ENCODE results near the gene HPDL.
"Not testable (repeated sequence)": the region's sequence is repeated elsewhere in the genome, so short reads cannot be mapped to it uniquely, and the experiment has no call there.

HPDL gene

DNA sequence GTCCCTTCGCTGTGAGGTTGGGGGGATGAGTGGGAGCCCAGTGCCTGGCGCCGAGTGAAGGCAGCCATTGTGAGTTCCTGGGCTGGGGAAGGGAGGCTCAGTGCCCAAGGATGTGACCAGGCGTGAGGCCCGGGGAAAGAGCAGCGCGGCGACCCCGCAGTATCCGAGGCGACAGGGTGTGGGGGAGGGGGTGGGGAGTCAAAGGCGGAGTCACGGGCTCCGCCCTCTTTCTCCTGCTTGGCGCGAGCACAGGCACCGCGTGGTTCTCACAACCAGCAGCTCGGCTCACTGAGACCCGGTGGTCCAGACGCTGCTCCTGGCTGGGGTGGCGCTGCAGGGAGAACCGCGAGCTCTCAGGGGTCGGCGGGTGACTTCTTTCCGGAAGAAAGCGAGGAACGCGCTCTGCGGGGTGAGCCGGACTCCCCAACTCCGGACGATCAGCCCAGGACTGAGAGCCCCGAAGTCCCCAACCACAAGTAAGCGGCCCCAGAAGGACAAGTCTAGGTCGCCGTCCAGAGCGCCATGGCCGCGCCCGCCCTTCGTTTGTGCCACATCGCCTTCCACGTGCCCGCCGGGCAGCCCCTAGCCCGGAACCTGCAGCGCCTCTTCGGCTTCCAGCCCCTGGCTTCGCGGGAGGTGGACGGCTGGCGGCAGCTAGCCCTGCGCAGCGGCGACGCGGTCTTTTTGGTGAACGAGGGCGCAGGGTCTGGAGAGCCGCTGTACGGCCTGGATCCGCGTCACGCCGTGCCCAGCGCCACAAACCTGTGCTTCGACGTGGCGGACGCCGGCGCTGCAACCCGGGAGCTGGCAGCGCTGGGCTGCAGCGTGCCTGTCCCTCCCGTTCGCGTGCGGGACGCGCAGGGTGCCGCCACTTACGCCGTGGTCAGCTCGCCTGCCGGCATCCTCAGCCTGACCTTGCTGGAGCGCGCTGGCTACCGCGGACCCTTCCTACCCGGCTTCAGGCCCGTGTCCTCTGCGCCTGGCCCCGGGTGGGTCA lies at the start of gene HPDL:
Gene HPDL (plus strand): TSS at position 269 of the 997 bp plus-strand sequence. CDS start 254 bp downstream, at position 523.
- DNase-seq = peak in 1 of 2 donors; percentile 14

DNA sequence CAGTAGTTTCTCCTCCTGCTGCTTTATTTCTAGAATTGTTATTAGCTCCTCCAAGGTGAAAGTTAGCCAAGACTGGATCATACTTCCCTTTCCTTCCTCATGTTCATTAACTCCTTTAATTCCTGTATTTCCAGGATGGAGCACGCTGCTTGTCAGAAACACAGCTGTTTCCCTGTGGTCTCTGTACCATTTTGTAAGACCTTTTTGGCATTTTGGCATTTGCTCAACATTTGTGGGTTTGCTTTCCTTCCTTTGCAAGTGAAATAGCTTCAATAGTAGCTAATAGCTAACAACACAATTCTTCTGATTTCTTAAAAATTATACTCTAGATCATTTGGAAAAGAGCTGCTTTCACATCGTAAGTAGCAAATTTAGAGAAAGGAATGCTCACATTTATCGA lies 44.3 kb upstream of the HPDL start:
- DNase-seq = peak in 1 of 2 donors; percentile 11

DNA sequence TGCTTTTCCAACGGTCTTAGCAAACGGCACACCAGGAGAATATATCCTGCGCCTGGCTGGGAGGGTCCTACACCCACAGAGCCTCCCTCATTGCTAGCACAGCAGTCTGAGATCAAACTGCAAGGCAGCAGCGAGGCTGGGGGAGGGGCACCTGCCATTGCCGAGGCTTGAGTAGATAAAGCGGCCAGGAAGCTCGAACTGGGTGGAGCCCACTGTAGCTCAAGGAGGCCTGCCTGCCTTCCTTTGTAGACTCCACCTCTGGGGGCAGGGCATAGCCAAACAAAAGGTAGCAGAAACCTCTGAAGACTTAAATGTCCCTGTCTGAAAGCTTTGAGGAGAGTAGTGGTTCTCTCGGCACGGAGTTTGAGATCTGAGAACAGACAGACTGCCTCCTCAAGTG lies 41.8 kb upstream of the HPDL start:
- DNase-seq = not testable (repeated sequence)

DNA sequence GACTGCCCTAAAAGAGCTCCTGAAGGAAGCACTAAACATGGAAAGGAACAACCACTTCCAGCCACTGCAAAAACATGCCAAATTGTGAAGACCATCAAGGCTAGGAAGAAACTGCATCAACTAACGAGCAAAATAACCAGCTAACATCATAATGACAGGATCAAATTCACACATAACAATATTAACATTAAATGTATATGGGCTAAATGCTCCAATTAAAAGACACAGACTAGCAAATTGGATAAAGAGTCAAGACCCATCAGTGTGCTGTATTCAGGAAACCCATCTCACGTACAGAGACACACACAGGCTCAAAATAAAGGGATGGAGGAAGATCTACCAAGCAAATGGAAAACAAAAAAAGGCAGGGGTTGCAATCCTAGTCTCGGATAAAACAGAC lies 40.2 kb upstream of the HPDL start:
- not testable (repeated sequence) for DNase-seq

DNA sequence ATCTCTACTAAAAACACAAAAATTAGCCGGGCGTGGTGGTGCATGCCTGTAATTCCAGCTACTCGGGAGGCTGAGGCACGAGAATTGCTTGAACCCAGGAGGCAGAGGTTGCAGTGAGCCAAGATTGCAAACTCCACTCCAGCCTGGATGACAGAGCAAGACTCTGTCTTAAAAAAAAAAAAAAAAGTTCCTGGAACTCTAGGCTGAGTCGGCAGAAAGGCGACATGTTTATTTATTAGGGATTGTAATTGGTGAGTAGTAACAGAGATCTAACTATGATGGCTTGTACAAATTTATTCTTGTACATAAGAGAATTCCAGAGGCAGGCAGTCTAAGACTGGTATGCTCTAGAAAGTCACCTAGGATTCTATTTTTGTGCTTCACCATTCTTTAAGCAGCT lies 35.7 kb upstream of the HPDL start:
- DNase-seq = not testable (repeated sequence)

DNA sequence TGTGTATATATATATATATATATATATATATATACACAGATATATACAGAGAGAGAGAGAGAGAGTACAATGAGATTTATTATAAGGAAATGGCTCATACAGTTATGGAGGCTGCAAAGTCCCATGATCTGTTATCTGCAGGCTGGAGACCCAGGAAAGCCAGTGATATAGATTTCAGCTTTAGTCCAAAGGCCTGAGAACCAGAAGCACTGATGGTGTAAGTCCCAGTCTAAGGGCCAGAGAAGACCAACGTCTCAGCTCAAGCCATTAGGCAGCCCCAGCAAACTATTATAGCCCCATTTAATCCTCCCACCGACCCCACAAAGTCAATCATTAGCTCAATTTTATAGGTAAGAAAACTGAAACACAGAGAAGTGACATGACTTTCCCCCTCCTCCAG lies 35.0 kb upstream of the HPDL start:
- no peak for DNase-seq

DNA sequence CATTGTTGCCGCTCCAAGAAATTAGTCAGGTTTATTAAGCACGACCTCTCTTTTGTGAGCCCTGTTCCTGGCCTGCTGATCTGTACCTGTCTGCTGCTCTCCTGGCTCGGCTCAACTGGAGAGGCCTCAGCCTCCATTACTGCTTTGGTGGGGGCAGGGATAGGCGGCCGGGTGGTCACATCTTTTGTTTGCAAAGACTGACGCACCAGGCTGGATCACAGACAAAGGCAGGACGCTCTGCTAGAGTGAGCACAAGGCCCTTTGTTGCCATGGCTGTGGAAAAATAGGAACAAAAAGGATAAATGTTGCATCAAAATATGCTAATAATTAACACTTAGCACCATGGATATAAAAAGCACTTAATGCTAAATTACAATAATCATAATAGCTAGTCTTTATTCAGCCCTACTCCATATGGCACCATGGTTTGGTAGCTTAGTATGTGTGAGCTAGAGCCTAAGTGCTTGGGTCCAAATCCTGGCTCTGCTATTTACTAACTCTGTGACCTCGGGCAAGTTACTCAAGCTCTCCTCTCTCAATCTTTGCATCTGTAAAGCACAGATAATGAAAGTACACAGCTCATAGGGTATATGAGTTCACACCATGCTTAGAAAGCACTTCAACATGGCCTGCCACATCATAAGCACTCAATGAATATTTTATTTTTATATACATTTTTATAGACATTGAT lies 28.9 kb upstream of the HPDL start:
- no peak for DNase-seq

DNA sequence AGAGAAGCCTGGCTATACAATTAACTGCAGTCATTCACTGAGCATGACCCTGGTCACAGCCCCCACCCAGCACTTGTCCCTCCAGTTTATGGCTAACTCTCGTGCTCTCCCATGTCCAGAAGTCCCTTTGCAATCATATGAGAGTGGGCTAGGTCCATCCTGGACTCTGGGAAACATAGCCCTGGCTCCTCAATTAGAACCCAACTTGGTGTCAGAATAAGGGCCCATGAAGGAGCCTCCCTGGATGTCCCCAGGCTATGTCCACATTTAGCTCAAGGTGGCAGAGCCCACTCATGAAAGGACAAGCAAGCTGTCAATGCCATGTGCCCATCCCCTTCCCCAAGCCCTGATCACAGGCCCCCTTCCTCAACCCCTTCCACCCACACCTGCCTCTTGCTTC lies 27.4 kb upstream of the HPDL start:
- DNase-seq = no peak

DNA sequence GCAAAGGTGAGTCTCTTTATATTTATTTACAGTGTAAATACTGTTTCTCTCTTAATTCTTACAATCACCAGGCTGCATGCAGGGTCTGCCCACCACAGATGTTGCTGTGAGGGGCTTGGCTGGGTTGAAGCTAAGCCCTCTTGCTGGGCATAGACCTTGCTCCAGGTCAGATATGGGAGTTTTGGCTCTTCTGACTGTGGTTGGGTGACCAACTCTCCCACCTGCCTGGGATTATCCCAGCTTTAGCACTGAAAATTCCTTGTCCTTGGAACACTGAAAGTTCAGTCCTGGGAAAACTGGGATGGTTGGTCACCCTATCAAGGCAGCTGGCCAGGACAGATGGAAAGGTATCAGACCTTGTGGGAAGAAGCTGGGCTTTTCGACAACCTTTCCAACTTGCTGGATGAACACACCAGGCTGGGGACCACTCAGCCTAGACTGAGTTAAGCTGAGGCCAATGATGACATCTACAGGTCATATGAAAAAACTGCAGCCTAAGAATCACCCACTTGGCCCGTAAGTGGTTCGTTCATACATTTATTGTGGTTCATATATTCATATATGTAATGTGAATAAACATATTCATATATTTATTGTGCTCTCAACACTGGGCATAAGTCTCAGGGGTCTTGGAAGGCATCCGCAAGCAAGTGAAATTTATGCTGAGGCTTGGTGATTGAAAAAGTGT lies 26.6 kb upstream of the HPDL start:
- peak; percentile 48 to 77 for DNase-seq

DNA sequence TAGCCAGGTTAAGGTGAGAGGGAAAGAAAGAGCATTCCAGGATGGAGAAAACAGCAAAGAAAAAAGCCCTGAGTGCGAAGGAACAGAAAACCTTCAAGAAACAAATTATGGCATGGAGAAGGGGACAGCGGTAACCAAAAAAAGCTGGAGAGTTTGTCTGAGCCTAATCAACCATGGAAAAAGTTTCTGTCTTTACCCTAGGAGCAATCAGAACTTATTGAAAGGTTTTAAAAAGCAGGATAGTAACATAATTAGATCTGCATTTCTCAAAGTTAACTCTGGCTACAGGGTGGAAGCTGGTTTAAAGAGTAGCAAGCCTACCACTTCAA lies 26.1 kb upstream of the HPDL start:
- DNase-seq = no peak

DNA sequence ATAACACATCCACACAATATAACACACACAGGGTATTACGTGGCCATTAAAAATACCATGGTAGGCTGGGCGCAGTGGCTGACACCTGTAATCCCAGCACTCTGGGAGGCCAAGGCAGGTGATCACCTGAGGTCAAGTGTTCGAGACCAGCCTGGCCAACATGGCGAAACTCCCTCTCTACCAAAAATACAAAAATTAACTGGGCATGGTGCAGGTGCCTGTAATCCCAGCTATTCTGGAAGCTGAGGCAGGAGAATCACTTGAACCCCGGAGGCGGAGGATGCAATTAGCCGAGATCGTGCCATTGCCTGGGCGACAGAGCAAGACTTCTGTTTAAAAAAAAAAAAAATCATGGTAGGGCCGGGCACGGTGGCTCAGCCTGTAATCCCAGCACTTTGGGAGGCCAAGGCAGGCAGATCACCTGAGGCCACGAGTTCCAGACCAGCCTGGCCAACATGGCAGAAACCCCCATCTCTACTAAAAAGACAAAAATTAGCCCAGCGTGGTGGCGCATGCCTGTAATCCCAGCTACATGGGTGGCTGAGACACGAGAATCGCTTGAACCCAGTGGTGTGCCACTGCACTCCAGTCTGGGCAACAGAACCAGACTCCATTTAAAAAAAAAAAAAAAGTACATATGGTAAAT lies 24.1 kb upstream of the HPDL start:
- DNase-seq = no peak

DNA sequence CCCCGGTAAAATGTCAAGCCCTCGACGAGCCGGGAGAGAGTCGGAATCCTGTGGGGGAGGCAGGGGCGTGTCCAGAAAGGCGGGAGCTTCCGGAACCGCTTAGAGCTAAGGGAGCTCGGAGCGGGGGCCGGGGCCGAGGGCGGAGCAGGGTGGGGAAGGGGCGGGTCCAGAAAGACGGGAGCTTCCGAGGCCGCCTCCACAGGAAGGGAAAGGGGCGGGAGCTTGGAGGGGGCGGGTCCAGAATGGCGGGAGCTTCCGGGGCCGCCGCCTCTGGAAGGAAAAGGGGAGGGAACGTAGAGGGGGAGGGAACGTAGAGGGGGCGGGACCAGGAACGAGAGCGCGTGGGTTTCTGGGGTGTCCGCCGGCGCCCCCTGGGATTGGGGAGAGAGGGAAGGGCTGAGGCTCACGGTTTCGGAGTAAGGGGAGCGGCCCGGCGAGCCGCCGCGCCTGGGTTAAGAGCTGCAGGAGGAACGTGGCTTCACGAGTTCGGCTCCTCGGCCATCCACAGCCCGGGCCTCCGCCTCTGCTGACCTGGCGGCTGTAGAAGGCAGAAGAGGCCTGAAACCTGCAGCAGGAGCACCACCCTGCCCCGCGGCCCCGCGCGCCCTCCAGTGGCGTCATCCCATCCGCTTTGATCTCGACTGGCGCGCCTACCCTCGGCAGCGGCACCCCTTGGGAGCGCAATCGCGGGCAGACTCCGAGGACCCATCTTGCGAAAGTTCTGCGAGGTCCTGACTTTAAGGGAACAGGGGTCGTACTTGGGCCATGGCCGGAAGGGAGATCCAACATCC lies 23.0 kb upstream of the HPDL start:
- DNase-seq = peak; percentile 96 to 98

DNA sequence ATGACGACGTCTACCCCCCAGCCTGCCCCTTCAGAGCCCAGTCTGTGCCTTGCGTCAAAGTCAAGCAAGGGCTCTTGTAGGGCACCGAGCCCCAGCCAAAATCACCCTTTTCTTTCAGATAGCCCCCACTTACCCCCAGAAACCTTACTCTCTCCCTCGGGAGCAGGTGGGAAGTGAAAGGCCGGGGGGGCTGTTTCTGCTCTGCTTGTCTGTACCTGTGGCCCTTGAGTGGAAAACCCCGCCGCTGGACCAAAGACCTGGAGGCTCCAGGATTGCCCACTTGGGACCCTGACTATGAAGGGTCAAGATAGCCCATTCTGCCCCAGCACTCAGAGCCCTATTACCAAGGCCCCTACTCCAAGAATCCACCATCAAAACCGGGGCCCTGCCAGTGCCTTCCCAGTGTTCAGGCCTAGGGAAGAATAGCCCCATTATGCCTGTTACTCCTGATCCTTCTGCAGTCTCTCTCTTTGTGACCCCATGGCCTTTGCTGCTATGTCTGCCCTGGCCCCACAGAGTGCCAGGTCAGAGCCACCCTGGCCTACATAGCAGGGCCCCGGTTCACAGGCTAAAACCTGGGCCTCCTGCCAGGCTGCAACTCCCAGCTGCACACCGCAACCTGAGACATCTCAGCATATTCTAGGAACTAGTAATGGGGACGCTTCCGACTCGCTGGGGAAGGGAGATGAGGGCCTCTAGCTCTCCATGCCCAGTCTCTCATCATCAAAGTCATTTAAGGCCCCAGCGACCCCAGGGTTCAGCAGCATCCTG lies 22.2 kb upstream of the HPDL start:
- DNase-seq = no peak

DNA sequence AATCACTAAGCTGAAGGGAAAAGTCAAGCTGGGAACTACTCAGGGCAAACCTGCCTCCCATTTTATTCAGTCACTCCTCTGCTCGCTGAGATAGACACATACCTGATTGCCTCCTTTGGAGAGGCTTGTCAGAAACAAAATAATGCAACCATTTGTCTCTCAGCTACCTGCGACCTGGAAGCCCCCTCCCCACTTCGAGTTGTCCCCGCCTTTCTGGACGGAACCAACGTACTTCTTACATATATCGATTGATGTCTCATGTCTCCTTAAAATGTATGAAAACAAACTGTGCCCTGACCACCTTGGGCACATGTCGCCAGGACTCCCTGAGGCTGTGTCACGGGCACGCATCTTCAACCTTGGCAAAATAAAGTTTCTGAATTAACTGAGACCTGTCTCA lies 21.5 kb upstream of the HPDL start:
- DNase-seq = no peak

DNA sequence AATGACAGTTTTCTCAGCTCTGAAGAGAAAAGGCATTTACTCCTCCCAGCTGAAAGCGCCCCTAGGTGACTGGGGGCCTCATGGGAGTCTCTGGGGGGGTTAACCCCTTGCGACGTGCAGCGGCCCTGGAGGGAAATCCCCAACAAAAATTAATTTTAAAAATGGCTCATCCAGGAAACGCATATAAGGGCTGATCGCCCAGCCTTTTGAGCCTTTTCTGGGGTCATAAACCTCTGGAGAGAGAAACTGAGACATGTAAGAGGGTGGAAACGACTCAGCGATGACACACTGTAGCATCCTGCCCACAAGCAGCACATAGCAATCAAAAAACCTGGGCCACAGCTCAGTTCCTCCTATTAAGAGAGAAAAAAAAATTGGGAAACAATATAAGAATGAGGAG lies 20.4 kb upstream of the HPDL start:
- no peak for DNase-seq

DNA sequence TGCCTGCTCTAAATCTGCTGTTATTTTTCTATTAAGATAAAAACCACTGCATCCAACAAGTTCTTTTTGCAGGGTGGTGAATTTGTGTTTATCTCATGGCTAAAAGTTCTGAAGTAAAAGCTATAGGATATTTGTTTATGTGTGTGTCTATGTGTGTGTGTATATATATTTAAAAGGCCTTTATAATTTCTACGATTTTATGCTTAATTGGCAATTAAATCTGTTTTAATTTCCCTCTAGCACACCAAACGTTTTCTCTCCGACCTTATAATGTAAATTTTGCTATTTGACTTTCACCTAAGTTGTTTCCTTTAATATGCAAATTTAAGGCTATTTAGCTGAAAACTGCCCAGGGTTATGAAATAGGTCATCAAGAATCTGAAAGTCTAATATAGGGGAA lies 19.8 kb upstream of the HPDL start:
- no peak for DNase-seq

DNA sequence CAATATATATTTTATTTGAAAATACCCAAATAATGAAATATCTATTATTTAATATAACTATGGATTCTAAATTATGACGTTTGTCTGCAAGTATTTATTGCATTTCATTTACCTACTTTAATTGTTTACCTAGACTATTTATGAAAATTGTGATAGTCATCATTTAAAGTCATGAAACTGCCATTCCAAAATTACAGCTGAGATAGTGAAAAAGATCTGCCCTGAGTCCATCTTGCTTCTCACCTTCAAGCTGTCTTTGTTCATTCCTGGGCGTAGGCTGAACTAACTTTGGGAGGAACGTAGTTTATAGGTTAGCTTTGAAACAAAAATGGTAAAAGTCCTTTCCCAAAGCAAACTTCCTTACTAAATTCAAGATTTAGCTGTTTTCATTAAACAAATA lies 12.4 kb upstream of the HPDL start:
- no peak for DNase-seq

DNA sequence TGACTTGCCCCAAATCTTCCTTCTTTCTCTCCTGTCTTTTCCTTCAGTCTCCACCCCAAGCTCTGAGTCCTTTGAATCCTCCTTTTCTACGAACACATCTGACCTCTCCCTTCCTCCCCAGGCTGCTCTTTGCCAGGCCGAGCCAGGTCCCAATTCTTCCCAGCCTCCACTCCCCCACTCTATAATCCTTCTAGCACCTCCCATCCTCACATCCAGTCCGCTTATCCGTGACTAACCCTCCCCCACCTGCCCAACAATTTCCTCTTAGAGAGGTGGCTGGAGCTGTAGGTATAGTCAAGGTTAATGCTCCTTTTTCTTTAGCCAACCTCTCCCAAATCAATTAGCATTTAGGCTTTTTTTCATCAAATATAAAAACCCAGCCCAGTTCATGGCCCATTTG lies 9.5 kb upstream of the HPDL start:
- no peak for DNase-seq

DNA sequence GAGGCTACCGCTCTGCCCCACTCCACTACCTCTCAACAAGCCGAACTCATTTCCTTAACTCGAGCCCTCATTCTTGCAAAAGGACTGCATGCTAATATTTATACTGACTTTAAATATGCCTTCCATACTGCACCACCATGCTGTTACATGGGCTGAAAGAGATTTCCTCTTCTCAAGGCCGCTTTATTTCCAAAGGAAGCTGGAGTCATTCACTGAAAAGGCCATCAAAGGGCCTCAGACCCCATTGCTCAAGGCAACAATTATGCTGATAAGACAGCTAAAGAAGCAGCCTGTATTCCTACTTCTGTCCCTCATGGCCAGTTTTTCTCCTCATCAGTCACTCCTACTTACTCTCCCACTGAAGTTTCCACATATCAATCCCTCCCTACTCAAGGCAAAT lies 6.9 kb upstream of the HPDL start:
- no peak for DNase-seq

DNA sequence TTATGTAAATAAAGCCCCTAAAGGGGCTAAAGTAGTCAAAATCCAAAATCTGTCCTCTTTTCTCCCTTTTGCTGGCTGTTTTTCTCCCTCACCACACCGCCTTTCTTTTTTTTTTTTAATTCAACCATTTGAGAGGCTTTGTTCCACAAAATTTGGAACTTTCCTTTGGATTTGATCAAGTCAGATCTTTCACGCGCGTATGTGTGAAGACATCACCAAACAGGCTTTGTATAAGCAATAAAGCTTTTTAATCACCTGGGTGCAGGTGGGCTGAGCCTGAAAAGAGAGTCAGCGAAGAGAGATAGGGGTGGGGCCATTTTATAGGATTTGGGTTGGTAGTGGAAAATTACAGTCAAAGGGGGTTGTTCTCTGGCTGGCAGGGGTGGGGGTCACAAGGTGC lies 5.3 kb upstream of the HPDL start:
- no peak for DNase-seq

DNA sequence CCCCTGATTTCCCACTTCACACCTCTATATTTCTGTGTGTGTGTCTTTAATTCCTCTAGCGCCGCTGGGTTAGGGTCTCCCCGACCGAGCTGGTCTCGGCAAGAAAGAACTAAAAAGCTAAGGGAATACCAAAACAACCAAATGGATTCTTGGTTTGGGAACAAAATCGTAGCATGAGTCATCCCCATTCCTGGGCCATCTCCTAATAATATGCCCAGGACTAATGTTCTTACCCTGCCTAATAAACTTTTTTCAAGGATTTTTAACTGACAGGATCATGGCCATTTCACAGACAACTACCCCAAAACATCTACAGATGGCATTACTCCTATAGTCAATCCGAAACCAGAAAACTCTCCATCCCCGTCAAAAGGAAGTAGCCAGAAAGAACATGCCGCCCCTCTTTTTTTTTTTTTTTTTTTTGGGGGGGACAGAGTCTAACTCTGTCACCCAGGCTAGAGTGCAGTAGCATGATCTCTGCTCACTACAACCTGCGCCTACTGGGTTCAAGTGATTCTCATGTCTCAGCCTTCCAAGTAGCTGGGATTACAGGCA lies 4.1 kb upstream of the HPDL start:
- no peak for DNase-seq

Measured in inflammatory macrophage treated with lipopolysaccharide for 1 hour (primary cell).